Measurements from ENCODE around the gene TAF4B.
"Not testable (repeated sequence)": the region's sequence is repeated elsewhere in the genome, so short reads cannot be mapped to it uniquely, and the experiment has no call there.

TAF4B gene

DNA sequence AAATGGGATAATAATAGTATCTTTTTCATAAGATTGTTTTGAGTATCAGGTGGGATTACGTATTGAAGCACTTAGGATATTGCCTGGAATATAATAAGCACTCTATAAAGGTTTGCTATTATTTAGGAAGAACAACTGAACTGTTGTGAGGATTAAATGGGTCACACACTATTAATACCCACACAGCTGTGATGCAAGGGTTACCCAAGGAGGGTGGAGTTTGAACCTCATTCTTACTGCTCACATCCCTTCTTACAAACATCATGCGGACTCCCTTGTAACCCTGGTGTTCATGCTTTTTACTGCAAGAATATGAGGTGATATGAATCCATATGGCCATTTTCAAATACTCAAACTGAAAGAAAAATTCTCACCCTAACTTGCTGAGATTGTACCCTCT lies 208.6 kb downstream of the TAF4B start:
- no peak overlapping the region for H3K4me2 ChIP-seq (ENCODE audit: low read length)
- H3K79me2 ChIP-seq = no peaks in the 10 kb centered on the region
- H3K9me3 ChIP-seq (ENCODE audit: control insufficient read depth, low read length) = no peaks in the 10 kb centered on the region
- no peaks in the 10 kb centered on the region for H3K36me3 ChIP-seq (ENCODE audit: control insufficient read depth, insufficient read depth, low read length)
- H3K4me1 ChIP-seq = no peaks in the 10 kb centered on the region
- no peak overlapping the region for H3K4me3 ChIP-seq (ENCODE audit: low read depth, low read length)
- no peak overlapping the region for H3K27ac ChIP-seq
- H3K27me3 ChIP-seq (ENCODE audit: control insufficient read depth, insufficient read depth, low read length) = no peaks in the 10 kb centered on the region
- H2AFZ ChIP-seq = no peak overlapping the region
- no peak overlapping the region for H3K9ac ChIP-seq
- TF ChIP-seq, protein P1, sequence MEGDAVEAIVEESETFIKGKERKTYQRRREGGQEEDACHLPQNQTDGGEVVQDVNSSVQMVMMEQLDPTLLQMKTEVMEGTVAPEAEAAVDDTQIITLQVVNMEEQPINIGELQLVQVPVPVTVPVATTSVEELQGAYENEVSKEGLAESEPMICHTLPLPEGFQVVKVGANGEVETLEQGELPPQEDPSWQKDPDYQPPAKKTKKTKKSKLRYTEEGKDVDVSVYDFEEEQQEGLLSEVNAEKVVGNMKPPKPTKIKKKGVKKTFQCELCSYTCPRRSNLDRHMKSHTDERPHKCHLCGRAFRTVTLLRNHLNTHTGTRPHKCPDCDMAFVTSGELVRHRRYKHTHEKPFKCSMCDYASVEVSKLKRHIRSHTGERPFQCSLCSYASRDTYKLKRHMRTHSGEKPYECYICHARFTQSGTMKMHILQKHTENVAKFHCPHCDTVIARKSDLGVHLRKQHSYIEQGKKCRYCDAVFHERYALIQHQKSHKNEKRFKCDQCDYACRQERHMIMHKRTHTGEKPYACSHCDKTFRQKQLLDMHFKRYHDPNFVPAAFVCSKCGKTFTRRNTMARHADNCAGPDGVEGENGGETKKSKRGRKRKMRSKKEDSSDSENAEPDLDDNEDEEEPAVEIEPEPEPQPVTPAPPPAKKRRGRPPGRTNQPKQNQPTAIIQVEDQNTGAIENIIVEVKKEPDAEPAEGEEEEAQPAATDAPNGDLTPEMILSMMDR (IDR thresholded peaks at IDR 0.05) = no peak

DNA sequence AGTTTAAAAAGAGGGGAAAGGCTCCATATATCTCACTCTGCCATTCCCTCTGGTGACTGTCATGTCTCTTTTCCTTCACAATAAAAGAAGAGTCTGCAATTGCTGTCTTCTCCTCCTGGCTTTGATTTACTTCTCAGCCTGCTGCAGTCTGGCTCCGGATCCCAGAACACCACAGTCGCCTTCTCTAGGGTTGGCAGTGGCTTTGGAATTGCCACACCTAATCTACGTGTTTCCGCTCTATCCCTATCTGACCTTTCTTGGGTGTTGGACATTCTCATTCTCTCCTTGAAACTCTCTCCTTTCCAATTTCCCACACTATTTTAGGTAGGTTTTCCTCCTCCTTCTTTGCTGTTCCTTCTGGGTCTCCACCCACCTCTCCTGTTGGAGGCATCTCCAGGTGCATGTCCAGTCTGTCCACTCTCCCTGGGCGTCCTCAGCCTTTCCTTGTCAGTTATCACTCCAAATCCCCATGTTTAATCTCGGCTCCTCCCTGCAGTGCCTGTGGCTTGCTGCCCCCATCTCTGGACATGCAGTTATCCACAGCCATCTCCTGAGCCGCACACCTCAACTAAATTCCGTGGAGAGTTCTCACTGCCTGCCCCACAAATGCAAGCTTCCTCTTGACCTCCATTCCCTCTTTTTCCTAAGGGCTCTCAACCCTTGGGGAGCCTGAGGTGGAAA lies 209.3 kb downstream of the TAF4B start:
- Histone ChIP-seq H3K9ac (no peak overlapping the region), H3K27ac (no peak overlapping the region), H2AFZ (no peak overlapping the region), H3K4me2 (ENCODE audit: low read length) (no peak overlapping the region), H3K36me3 (ENCODE audit: control insufficient read depth, insufficient read depth, low read length) (no peaks in the 10 kb centered on the region), H3K4me1 (no peaks in the 10 kb centered on the region), H3K4me3 (ENCODE audit: low read depth, low read length) (no peak overlapping the region), H3K79me2 (no peaks in the 10 kb centered on the region), H3K9me3 (ENCODE audit: control insufficient read depth, low read length) (no peaks in the 10 kb centered on the region), H3K27me3 (ENCODE audit: control insufficient read depth, insufficient read depth, low read length) (no peaks in the 10 kb centered on the region)
- TF ChIP-seq, protein P1 (IDR thresholded peaks at IDR 0.05) = no peak

DNA sequence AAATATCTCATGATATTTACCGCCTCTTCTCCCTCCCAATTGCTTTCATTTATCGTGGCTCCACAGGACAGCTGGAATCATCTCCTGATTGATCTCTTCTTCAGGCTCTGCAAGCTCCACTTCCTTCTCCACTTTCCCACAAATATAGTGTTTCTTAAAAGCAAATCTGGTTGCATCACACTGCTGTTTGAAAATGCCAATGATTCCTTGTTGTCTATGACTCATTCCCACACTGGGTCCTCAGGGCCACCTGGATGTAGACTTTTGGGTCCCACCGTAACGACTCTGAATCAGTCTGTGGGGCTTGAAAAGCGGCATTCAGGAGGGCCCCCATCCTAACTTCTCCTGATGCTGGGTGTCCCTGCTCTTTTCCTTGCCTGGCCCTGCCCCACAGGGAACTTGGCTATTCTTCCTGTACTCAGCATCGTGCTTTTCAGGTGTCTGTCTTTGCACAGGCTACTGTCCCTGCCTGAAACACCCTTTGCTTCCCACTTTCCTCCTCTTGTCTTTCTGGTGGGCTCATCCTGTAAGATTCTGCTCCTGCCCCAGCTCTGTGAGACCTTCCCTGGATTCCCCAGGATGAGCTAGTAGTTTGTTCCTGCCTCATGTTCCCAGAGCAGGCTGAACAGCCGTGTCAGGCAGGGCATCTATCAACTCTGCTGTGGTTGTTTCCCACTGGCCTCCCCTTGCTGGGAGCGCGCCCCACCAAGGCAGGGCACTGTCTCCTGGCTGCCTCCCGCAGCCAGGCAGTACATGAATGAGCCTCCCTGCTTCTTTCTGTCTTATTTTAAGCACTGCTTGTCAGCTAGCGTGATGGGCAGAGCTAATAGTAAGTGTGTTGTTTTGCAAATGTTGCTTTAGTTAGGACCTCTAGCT lies 210.2 kb downstream of the TAF4B start:
- H2AFZ ChIP-seq = no peak overlapping the region
- H3K4me3 ChIP-seq (ENCODE audit: low read depth, low read length) = no peak overlapping the region
- H3K9me3 ChIP-seq (ENCODE audit: control insufficient read depth, low read length) = no peaks in the 10 kb centered on the region
- TF ChIP-seq, protein P1 (IDR thresholded peaks at IDR 0.05) = no peak
- no peaks in the 10 kb centered on the region for H3K79me2 ChIP-seq
- no peak overlapping the region for H3K9ac ChIP-seq
- H3K36me3 ChIP-seq (ENCODE audit: control insufficient read depth, insufficient read depth, low read length) = no peaks in the 10 kb centered on the region
- H3K4me1 ChIP-seq = no peaks in the 10 kb centered on the region
- H3K27me3 ChIP-seq (ENCODE audit: control insufficient read depth, insufficient read depth, low read length) = no peaks in the 10 kb centered on the region
- no peak overlapping the region for H3K4me2 ChIP-seq (ENCODE audit: low read length)
- H3K27ac ChIP-seq = no peak overlapping the region

DNA sequence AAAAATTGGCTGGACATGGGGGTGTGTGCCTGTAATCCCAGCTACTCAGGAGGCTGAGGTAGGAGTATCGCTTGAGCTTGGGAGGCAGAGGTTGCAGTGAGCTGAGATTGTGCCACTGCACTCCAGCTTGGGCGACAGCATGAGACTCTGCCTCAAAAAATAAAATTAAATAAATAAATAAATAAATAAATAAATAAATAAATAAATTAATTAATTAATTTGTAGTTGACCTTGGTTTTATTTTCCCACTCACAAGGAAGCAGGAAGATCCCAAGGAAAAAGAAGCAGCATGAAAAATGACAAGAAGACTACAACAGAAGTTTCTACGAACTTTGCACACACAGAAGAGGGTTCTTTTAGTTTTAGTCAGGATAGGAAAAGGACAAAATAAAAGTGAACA lies 211.4 kb downstream of the TAF4B start:
- H3K4me3 ChIP-seq (ENCODE audit: low read depth, low read length); H3K27me3 ChIP-seq (ENCODE audit: control insufficient read depth, insufficient read depth, low read length); H3K79me2 ChIP-seq; H3K9me3 ChIP-seq (ENCODE audit: control insufficient read depth, low read length); H3K36me3 ChIP-seq (ENCODE audit: control insufficient read depth, insufficient read depth, low read length); H3K4me2 ChIP-seq (ENCODE audit: low read length); H2AFZ ChIP-seq; H3K4me1 ChIP-seq; H3K27ac ChIP-seq; H3K9ac ChIP-seq: not testable (repeated sequence)

DNA sequence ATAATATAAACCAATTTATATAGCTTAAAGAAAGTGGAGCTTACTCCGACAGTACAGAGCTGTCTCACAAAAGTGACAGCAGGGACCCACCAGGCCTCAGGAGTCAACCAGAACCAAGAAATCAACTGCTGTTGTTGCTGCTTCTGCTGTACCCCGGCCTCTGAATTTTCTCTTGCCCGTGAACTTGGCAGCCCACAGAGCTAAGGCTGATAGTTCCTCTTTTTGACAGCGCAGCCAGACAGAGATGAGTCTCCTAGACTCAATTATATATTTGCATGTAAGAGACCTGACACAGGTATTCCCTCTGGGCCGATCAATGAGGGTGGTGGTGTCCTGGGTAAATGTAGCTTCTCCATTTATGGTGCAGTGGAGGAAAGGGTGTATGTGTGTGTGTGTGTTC lies 212.7 kb downstream of the TAF4B start:
- peaks cover 2% of the 10 kb centered on the region for H3K4me1 ChIP-seq
- H3K27me3 ChIP-seq (ENCODE audit: control insufficient read depth, insufficient read depth, low read length) = no peaks in the 10 kb centered on the region
- H2AFZ ChIP-seq = no peak overlapping the region
- H3K36me3 ChIP-seq (ENCODE audit: control insufficient read depth, insufficient read depth, low read length) = no peaks in the 10 kb centered on the region
- H3K4me2 ChIP-seq (ENCODE audit: low read length) = no peak overlapping the region
- H3K27ac ChIP-seq = no peak overlapping the region
- no peak overlapping the region for H3K4me3 ChIP-seq (ENCODE audit: low read depth, low read length)
- no peaks in the 10 kb centered on the region for H3K79me2 ChIP-seq
- TF ChIP-seq, protein P1 (IDR thresholded peaks at IDR 0.05) = no peak
- H3K9me3 ChIP-seq (ENCODE audit: control insufficient read depth, low read length) = no peaks in the 10 kb centered on the region
- no peak overlapping the region for H3K9ac ChIP-seq
